HG02610 (cell line): Measurements from ENCODE around the gene LEFTY2.
"Not testable (repeated sequence)": the region's sequence is repeated elsewhere in the genome, so short reads cannot be mapped to it uniquely, and the experiment has no call there.

Experiments
- ATAC-seq: cut with Tn5 transposase; IDR thresholded peaks from one replicate; pipeline ENCODE4 v1.9.1; 2021; ENCODE audit warnings: mild to moderate bottlenecking, moderate library complexity; ENCODE audit not compliant: unreplicated experiment

LEFTY2 gene

DNA sequence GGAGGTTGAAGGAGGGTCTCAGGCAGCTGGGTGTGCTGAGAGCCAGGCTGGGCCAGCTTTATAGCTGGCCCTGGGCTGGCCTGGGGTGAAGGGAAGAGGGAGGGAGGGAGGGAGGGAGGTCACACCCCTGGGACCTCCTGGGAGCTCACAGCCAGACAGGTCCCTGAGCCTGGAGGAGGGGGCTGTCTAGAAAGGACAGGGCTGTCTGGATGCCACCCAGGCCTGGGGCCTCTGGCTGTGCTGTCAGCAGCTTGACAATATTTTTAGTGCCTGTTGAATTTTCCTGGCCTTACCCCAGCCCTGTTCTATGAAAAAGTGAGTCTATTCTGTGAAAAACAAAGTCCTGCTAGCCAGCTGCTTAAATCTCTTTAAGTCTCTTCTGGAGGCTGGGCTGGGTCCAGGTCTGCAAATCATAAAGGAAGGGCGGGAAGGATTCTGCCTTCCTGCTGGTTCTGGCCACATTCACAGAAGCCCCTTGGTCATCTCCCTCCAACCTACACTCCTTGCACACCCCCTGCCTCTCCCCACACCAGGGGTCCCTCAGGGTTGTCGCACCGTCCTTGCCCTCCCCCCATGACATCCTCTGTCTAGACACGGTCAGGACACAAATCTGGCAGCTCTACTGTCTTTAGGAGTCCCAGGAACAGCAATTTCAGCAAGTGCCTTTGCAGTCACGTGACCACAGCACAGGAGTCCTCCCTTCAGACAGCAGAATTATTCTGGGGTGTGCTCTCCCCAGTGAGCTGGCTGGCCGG is at the start of gene LEFTY2:
Gene LEFTY2, minus strand, starts transcription at position 34 of the 755 bp plus-strand sequence. CDS start 80 bp downstream, outside the sequence.
- no peak for ATAC-seq

- ATAC-seq: no peak
Measured at GRCh38 chr1:225987491-225988316, 46.7 kb upstream of the LEFTY2 start.

DNA sequence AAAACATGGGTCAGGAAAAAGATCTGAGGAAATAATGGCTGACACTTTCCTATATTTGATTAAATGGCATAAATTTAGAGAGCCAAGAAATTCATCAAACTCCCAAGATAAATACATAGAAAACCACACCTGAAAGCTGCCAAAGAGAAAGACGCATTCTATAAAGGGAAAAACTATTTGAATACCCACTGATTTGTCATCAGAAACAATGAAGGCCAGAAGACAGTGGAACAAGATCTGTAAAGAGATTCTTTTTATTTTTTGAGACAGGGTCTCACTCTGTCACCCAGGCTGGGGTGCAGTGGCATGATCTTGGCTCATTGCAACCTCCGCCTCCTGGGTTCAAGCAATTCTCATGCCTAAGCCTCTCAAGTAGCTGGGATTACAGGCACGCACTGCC is 40.7 kb upstream of the LEFTY2 start:
- ATAC-seq: no peak

DNA sequence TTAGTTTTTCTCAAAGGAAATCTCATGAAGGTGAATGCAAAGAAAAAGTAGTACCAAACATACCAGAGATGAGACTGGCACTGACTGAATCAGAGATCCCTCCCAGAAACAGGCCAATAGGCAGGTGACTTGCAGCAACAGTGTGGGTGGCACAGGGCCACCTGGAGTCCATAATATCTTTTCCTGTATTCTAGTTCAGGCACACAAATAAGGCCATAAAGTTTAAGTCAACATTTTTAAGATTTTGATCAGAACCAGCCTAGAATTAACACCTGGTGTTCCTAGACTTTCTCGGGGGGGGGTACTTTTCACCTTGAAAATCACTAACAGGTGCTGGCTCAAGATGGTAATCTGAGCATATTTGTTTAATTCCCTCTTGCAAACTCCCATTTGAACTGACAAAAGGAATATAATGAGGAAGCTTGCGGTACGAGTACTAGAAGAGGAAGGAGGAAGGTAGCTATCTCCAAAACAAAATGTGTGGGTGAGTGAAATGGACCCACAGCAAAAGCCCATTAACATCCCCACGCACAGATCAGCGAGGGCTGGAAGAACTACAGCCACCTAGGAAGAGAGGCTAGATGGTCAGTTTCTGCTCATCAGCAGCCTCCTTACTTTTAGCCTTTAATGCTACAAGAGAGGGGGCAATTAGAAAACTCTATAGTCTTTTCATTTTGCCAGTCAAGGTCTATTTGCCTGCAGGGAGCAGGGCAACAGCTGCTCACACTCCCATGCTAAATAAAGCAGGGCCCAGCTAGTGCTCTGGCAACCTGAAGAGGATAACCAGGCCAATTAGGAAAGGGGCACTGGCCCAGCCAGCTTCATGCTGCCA is 39.2 kb upstream of the LEFTY2 start:
- no peak for ATAC-seq

GRCh38 chr1:225979421-225979820 is 38.4 kb upstream of the LEFTY2 start:
- ATAC-seq: no peak

DNA sequence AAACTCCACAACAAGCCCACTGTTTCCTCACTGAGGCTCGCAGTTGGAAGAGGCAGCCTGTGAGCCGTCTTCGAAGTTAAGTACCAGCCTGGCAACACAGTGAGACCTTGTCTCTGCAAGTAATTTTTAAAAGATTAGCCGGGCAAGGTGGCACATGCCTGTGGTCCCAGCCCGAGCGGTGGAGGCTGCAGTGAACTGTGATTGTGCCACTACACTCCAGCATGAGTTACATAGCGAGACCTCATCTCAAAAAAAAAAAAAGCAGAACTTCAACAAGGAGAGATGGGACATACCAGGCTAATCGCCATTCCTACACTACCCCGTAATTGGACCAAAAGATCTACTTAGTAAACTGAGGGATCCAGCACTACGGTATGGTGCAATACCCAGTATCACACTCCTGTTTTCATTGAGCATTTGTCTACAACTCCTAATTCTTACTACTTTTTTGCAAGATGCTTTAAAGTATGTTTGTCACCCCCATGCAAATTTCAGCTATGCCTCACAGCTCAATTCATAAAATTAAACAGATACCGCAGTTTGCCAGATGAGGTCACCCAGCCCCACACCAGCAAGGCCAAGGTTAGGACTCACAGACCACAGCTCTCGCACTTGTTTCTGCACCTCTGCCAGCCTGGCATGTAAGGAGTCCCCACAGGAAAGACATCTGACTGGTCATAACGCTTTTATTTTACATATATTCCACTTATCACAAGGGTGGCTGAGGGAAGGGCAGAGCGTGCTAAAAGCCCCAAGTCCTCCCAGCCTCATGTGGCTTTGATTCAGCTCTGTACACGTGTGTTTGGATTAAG is 37.1 kb upstream of the LEFTY2 start:
- ATAC-seq: peak; percentile 78

- not testable (repeated sequence) for ATAC-seq
Measured at GRCh38 chr1:225975146-225975545, 34.1 kb upstream of the LEFTY2 start.

GRCh38 chr1:225974454-225974853 is 33.4 kb upstream of the LEFTY2 start:
- no peak for ATAC-seq

GRCh38 chr1:225973158-225973557 is 32.1 kb upstream of the LEFTY2 start:
- ATAC-seq: no peak

DNA sequence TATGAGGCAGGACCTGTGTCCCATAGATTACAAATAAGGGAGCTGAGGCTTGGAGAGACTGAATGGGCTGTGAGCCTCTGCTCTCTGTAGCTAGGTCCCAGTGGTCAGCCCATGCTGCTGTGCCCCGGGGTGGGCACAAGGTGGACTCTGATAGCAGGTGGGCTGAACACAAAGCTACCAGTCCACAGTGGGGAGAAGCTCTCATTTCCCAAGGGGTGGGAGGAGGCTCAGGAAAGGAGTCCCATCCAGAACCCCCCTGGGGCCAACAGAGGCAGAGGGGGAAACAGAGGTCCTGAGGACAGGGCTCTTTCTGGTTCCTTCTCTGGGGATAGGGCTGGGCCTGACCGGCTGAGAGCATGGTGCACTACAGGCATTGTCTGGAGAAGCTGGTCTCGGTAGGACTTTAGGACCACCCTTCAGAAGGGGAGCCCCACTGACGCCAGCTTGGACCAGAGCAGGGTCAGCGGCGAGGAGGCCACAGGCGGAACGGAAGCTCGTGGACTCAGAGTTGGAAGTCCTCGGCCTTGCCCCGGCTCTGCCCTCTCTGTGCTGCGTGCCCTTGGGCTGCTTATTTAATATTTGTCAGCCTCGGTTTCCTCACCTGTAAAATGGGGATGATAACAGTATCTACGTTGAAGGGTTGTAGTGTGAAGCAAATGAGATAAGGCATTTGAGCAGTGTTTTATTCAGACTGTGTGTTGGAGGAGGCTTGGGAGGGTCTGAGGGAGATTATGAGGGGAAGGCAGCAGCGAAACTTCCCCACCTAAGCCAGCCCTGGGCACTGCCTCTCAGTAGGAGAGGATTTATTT is 31.5 kb upstream of the LEFTY2 start:
- ATAC-seq: no peak

DNA sequence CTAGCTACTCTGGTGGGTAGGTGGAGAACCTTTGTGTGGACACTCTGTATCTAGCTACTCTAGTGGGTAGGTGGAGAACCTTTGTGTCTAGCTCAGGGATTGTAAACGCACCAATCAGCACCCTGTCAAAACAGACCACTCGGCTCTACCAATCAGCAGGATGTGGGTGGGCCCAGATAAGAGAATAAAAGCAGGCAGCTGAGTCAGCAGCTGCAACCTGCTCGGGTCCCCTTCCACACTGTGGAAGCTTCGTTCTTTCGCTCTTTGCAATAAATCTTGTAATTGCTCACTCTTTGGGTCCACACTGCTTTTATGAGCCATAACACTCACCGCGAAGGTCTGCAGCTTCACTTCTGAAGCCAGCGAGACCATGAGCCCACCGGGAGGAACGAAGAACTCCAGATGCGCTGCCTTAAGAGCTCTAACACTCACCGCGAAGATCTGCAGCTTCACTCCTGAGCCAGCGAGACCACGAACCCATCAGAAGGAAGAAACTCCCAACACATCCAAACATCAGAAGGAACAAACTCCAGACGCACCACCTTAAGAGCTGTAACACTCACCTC is 29.7 kb upstream of the LEFTY2 start:
- ATAC-seq: not testable (repeated sequence)

DNA sequence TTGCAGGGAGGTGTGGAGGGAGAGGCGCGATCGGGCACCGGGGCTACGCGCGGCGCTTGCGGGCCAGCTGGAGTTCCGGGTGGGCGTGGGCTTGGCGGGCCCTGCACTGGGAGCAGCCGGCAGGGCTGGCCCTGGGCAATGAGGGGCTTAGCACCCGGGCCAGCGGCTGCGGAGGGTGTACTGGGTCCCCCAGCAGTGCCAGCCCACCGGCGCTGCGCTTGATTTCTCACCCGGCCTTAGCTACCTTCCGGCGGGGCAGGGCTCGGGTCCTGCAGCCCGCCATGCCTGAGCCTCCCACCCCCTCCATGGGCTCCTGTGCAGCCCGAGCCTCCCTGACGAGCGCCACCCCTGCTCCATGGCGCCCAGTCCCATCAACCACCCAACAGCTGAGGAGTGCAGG is 28.7 kb upstream of the LEFTY2 start:
- ATAC-seq: not testable (repeated sequence)

DNA sequence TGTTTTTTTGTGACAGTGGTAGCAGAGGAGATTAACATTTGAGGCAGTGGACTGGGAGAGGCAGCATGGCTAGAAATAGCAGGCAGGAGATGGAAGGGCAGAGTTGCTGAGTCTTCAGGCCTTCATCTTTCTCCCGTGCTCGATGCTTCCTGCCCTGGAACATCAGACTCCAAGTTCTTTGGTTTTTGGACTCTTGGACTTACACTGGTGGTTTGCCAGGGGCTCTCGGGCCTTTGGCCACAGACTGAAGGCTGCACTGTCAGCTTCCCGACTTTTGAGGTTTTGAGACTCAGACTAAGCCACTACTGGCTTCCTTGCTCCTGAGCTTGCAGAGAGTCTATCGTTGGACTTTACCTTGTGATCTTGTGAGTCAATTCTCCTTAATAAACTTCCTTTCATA is 24.2 kb upstream of the LEFTY2 start:
- ATAC-seq: no peak

GRCh38 chr1:225963735-225964530 is 22.9 kb upstream of the LEFTY2 start:
- ATAC-seq: no peak

DNA sequence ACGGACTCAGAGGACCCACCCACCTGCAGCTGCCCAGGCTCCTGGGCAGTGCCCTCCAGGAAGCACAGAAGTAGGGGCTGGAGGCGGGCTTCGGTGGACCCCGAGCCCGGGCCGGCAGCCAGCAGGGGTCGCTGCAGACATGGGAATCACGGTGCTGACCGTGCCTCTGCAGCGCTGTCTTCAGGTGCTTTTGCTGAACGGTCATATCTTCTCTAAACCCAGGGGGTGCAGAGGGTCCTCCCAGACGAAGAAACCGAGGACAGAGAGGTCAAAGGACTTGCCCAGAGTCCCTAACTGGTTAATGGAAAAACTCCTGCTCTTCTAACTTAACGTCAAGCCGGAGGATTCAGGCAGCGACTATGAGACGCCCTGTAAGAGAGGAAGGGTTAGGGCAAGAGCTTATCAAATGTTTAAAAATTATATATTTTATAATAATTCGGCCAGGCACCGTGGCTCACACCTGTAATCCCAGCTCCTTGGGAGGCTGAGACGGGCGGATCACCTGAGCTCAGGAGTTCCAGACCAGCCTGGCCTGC is 21.5 kb upstream of the LEFTY2 start:
- peak; percentile 62 for ATAC-seq

DNA sequence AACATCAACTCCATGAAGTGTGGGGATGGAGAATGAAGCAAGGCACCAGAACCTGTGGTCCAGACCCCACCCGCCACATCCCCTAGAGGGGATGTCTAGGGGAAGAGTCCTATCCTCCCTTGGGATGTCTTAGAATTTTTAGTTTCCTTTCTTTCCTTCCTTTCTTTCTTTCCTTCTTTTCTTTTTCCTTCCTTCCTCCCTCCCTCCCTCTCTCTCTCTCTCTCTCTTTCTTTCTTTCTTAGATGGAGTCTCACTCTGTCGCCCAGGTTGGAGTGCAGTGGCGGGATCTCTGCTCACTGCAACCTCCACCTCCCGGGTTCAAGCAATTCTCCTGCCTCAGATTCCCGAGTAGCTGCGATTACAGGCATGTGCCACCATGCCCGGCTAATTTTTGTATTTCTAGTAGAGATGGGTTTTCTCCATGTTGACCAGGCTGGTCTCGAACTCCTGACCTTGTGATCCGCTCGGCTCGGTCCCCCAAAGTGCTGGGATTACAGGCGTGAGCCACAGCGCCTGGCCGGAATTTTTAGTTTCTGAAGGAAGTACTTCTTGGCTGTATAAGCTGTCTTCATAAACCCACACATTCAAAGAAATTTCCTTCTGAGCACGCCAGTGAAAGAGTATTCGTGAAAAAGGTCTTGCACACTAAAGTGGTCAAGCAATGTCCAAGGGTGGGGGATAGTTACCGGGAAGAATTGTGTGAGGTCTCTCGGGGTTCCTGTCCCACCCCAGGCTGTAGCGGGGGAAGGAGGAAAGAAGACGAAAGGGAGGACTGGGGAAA is 20.8 kb upstream of the LEFTY2 start:
- no peak for ATAC-seq

GRCh38 chr1:225958041-225958440 is 17.0 kb upstream of the LEFTY2 start:
- no peak for ATAC-seq
